ENCODE data around the gene FBXO10.
A peak's percentile ranks its signal among the peaks of the same experiment; 100 is the strongest.
"Not testable (repeated sequence)": the region's sequence is repeated elsewhere in the genome, so short reads cannot be mapped to it uniquely, and the experiment has no call there.

The FBXO10 gene

DNA sequence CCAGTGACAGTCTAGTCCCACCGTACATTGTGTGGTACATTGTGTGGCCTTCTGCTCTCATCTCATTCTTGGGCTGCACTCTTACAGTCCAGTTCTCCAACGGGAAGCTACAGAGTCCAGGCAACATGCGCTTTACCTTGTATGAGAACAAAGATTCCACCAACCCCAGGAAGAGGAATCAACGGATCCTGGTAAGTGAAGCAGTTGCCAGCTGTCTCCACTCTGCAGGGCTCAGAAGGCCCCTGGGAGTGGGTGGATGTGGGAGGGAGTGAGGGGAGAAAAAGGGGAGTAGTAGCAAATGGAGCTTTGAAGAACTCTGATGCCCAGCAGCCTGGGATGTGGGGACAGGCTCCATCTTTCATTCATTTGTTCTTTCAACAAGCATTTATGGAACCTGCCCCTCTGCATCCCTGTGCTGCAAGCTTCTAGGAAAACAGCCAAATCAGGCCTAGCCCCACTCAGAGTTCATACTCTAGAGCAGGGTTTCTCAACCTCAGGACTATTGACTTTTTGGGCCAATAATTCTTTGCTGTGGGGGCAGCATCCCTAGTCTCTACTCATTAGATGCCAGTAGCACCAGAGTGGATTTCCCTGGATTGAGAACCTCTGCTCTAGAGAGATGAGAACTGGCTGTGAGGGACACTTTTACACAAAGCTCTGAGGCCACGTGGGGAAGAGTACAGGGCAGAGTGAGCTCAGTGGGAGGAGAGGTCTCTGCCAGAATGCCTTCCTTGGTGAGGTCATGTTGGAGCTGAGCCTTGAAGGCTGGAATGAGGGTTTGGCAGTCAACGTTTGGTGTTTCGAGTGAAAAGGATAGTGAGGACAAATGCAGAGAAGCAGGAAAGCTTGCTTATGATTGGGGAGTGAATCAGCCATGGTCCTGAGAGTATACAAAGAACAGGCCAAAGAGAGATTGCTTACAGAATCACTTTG, 89.3 kb downstream of the FBXO10 start:
- no peak for DNase-seq (ENCODE audit: insufficient read length, low spot score)

DNA sequence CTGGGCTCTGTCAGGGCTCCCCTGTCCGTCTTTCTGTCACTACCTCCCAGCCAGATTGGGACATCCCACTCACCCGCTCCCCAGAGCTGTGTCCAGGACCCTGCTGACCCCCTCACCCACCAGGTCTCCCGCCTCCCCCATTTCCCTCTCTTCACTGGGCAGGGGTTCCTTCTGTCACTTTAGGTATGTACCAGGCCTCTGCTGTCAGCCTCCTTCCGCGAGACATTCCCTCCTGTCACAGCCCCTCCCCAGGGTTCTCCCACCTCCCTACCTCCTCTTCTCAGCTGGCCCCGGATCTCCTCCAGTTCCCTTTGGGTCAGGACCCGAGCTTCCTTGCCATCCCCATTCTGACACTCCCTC, 89.9 kb downstream of the FBXO10 start:
- FAIRE-seq (no peak), DNase-seq (ENCODE audit: insufficient read length, low spot score) (no peak)

More for the DNA sequence above, 89.3 kb downstream of the FBXO10 start:
- no peak for FAIRE-seq

- peak; percentile 98 for DNase-seq (ENCODE audit: insufficient read length, low spot score)
- peak; percentile 91 for FAIRE-seq
Measured at GRCh38 chr9:37485389-37486255, 90.6 kb downstream of the FBXO10 start, which contains the start of gene POLR1E. POLR1E (plus strand) TSS chr9:37485948; CDS start chr9:37486048, 100 bp downstream.

DNA sequence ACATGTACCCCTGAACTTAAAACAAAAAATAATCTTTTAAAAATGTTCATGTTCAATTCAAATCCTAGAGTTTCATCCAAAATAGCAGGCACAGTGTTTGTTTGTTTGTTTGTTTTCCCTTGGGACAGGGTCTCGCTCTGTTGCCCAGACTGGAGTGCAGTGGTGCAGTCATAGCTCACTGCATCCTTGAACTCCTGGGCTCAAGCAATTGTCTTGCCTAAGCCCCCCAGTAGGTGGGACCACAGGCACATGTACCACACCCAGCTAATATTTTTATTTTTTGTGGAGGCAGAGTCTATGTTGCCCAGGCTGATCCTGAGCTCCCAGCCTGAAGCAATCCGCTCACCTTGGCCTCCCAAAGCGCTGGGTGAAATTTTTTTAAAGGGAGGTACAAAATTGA, 95.4 kb downstream of the FBXO10 start:
- no peak for FAIRE-seq
- DNase-seq (ENCODE audit: insufficient read length, low spot score): no peak

DNA sequence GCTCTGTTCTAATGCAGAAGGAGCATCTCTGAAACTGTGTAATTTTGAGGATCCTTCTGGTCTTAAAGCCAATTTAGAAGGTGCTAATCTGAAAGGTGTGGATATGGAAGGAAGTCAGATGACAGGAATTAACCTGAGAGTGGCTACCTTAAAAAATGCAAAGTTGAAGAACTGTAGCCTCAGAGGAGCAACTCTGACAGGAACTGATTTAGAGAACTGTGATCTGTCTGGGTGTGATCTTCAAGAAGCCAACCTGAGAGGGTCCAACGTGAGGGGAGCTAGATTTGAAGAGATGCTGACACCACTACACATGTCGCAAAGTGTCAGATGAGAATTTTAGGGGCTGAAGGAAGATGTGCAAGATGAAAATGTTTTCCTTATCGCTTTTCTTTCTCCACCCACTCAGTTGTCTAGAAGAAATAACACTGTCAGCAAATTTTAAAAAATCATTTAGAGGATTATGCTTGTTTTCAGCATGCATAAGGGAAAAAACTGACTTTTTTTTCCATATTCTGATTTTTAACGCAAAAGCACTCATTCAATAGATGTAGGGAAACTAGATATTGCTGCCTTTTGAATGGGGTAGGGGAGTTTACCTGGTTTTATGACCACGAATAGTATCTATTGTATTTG, 98.1 kb downstream of the FBXO10 start:
- FAIRE-seq; DNase-seq (ENCODE audit: insufficient read length, low spot score): not testable (repeated sequence)

DNA sequence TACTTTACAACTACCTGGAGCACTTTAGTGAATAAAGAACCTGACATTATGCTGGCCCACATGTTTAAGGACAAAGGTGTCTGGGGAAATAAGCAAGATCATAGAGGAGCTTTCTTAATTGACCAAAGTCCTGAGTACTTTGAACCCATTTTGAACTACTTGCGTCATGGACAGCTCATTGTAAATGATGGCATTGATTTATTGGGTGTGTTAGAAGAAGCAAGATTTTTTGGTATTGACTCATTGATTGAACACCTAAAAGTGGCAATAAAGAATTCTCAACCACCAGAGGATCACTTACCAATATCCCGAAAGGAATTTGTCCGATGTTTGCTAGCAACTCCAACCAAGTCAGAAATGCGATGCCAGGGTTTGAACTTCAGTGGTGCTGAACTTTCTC, 98.7 kb downstream of the FBXO10 start:
- not testable (repeated sequence) for DNase-seq (ENCODE audit: insufficient read length, low spot score); FAIRE-seq

DNA sequence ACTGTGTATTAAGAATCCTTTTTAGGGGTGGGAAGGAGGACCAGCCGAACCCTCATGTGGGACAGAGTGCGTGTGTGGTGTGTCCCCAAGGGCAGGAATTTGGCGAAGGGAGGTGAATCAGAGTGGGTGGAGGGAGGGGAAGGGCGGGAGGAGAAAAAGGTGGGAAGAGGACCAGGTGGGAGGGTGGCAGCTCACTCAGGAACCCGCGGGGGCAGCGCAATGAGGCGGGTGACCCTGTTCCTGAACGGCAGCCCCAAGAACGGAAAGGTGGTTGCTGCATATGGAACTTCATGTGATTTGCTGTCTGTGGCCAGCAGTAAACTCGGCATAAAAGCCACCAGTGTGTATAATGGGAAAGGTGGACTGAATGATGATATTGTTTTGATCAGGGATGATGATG, 99.2 kb downstream of the FBXO10 start:
- no peak for FAIRE-seq
- no peak for DNase-seq (ENCODE audit: insufficient read length, low spot score)

DNA sequence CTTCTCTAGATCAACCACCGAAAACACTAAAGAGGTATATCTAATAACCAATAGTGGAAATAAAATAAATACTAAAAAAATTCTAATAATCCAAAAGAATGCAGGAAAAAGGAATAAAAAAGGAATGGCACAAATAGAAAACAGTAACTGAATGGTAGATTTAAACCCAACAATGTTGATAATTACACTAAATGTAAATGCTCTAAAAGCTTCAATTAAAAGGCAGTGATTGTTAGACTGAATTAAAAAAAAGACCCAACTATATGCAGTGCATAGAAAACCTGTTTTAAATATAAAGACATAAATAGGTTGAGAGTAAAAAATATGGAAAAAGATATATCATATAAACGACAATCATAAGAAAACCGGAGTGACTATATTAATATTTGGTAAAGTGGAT, 101.7 kb downstream of the FBXO10 start:
- FAIRE-seq (no peak), DNase-seq (ENCODE audit: insufficient read length, low spot score) (no peak)

- not testable (repeated sequence) for FAIRE-seq; DNase-seq (ENCODE audit: insufficient read length, low spot score)
Measured at GRCh38 chr9:37473982-37474381, 102.2 kb downstream of the FBXO10 start.

DNA sequence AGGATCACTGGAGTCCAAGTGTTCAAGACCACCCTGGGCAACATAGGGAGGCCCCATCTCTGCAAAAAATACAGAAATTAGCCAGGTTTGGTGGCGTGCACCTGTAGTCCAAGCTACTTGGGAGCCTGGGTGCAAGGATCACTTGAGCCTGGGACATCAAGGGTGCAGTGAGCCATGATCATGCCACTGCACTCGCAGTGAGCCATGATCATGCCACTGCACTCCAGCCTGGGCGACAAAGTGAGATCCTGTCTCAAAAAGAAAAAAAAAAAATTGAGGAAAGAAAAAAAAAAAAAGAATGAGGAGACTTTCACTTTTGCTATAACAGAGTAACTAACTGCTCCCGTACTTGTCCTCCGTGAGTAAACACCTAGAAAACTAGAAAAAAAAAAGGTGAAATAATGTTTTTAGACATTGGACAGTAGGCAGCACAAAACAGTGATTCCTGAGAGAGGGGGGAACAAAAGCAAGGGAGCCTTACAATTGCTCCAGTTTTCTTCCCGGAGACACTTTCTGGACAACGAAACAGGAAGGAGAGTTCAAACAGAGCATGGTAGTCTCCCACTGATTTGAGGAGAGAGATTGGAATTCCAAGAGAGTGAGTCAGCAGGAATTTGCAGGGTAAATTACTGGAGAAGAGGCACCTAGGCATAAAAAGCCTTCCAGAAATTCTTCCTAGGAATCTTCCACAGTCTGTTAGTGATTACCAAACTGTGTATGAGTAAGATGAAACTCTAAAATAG, 104.1 kb downstream of the FBXO10 start:
- FAIRE-seq (no peak), DNase-seq (ENCODE audit: insufficient read length, low spot score) (peak; percentile 85)

DNA sequence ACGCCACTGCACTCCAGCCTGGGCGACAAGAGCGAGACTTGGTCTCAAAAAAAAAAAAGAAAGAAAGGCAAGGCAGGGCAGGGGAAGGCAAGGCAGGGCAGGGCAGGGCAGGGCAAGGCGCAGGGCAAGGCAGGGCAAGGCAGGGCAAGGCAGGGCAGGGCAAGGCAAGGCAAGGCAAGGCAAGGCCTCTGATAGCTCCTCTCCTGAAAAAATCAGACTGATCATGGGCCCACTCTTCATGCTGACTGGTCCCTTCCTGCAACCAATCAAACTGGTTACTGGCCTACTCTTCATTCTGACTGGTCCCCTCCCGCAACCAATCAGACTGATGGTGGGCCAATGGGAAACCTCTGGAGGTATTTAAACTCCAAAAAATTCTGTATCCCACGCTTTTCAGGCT, 107.6 kb downstream of the FBXO10 start:
- DNase-seq (ENCODE audit: insufficient read length, low spot score) (no peak), FAIRE-seq (no peak)

DNA sequence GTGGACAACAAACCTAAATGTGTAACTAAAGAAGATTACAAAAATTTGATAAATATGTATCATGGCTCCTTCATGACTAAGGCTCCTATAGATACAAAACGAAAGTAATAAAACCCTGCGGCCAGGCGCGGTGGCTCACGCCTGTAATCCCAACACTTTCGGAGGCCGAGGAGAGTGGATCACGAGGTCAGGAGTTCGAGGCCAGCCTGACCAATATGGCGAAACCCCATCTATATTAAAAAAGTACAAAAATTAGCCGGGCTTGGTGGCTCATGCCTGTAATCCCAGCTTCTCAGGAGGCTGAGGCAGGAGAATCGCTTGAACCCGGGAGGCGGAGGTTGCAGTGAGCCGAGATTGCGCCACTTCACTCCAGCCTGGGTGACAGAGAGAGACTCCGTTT, 108.7 kb downstream of the FBXO10 start:
- FAIRE-seq; DNase-seq (ENCODE audit: insufficient read length, low spot score): not testable (repeated sequence)

- FAIRE-seq (no peak), DNase-seq (ENCODE audit: insufficient read length, low spot score) (peak; percentile 56)
Measured at GRCh38 chr9:37466037-37466709, 110.0 kb downstream of the FBXO10 start.

DNA sequence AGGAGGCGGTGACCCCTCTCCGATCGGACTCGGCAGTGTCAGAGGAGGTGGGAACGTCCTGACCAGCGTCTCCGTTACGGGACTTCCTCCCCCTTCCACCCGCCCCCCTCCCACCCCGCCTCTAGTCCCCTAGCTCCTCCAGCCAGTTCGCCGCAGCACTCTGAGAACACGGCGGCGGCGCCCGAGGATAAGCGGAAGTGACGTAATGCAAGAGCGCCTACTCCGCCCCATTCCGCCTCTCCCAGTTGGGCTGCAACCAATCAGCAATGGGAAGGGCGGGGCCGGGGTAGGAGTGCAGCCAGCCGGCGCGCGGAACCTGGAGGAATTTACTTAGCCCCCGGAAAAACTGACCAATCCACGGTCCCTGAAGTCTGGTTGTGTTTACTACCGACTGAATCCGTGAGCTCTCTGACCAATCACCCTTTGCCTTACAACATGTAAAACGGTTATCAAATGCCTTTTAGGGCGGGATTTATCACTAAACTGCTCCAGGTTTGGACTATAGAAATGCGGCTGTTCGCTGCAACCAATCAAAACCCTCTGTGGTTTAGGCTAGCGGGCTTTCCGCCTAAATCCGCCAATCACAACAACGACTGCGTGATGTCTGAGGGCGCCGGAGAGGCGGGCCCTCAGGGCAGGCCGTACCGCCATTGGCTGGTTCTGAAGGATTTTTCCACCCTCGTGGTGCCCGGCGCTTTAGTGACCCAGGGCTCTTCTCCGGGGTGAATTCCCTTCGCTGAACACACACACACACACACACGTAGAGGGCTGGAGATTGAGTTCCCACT, 110.7 kb downstream of the FBXO10 start, which contains the start of gene ZBTB5:
TSS of gene ZBTB5 (minus strand) at position 202 of the 788 bp plus-strand sequence. CDS start 22,899 bp downstream, outside the sequence.
- FAIRE-seq (peak; percentile 48), DNase-seq (ENCODE audit: insufficient read length, low spot score) (peak; percentile 95)

DNA sequence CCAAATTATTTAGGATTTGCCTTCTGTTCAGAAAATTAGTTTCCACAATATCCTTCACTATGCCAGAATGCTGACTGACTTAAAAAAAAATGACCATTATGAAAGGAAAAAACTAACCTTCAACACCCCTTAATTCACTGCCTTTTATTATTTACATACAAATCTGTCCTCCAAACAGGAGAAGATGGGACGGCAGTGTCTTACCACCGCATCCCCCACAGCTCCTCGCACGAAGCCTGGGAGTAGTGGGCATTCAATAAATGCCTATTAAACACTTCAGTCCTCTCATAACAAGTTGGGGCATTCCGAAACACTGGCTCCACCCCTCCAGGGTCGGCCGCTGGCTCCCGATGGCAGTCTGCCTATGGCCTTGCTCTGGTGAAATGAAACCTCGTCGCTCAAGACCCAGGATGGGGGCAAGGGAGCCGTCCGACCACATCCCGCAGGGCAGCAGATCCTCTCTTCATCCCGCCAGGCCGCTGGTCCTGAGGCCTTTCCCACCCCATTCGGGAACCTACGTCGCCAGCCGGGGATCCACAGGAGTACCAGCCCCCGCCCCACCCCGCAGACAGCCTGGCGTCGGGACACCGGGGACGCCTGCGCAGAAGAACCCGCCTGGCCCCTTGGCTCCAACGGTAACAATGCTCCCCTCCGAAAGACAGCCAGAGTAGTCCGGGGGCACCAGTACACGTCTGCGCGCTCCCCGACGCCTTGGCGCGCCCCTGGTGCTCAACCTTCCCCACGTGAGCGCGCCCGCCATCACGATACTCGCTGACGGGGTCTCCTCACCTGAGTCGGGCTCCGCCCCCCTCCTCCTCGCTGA, 111.5 kb downstream of the FBXO10 start:
- DNase-seq (ENCODE audit: insufficient read length, low spot score) (peak; percentile 45), FAIRE-seq (no peak)

GRCh38 chr9:37464006-37464405, 112.2 kb downstream of the FBXO10 start:
- DNase-seq (ENCODE audit: insufficient read length, low spot score): no peak
- FAIRE-seq: no peak

Measured in HTR-8/SVneo (cell line).